GM19025 (cell line): Measurements from ENCODE around the gene TRIOBP.

Source experiments
- ATAC-seq: cut with Tn5 transposase; IDR thresholded peaks from one replicate; pipeline ENCODE4 v1.9.1; 2021; ENCODE audit warnings: mild to moderate bottlenecking, low read depth, moderate library complexity; ENCODE audit not compliant: unreplicated experiment

The TRIOBP gene

GRCh38 chr22:37817705-37818408, 121.0 kb downstream of the TRIOBP start:
- no peak for ATAC-seq

GRCh38 chr22:37818409-37819104, 121.7 kb downstream of the TRIOBP start:
- ATAC-seq = no peak

GRCh38 chr22:37819105-37819433, 122.2 kb downstream of the TRIOBP start:
- ATAC-seq = no peak

- ATAC-seq = no peak
Observed at GRCh38 chr22:37820350-37820749, 123.5 kb downstream of the TRIOBP start.

GRCh38 chr22:37822079-37822833, 125.4 kb downstream of the TRIOBP start:
- ATAC-seq = no peak

GRCh38 chr22:37823134-37823985, 126.5 kb downstream of the TRIOBP start, which contains the start of gene GALR3:
Gene GALR3, plus strand, starts transcription at chr22:37823382. Its CDS starts 25 bp downstream, at chr22:37823407.
- no peak for ATAC-seq

GRCh38 chr22:37824674-37825641, 128.1 kb downstream of the TRIOBP start:
- ATAC-seq = no peak
